Neural progenitor cell (in vitro differentiated cells): Measurements from ENCODE around the gene MAGI2. TPM values are rescaled to one million over a fixed set of nuclear protein-coding genes. Genes with fewer than 3 reads are reported as not detected.

Source experiments
- DNase-seq: peaks from one replicate; pipeline ENCODE4 v3.0.0-alpha.2; 2016; ENCODE audit warnings: low spot score
- H2AFZ ChIP-seq: fragments of 200-600 bp; sonication (generic); replicated peaks from 2 replicates; pipeline ENCODE4 v1.6.1; 2016; ENCODE audit warnings: antibody characterized with exemption
- H3F3A ChIP-seq: fragments of 200-600 bp; sonication (generic); 2 replicates; pipeline ENCODE4 v1.6.1; 2016; ENCODE audit warnings: antibody characterized with exemption, low read depth
- H3K27ac ChIP-seq: fragments of 200-600 bp; sonication (generic); 2 replicates; pipeline ENCODE4 v1.5.1; 2016; ENCODE audit warnings: mild to moderate bottlenecking
- H3K27me3 ChIP-seq: fragments of 200-600 bp; sonication (generic); 2 replicates; pipeline ENCODE4 v1.6.1; 2016; ENCODE audit warnings: mild to moderate bottlenecking, moderate library complexity
- H3K36me3 ChIP-seq: fragments of 200-600 bp; sonication (generic); 2 replicates; pipeline ENCODE4 v1.5.1; 2016
- H3K4me1 ChIP-seq: fragments of 200-600 bp; sonication (generic); 2 replicates; pipeline ENCODE4 v1.6.1; 2016; ENCODE audit warnings: mixed run types
- H3K4me2 ChIP-seq: fragments of 200-600 bp; sonication (generic); 2 replicates; pipeline ENCODE4 v1.6.1; 2016
- H3K4me3 ChIP-seq: fragments of 200-600 bp; sonication (generic); 2 replicates; pipeline ENCODE4 v1.5.1; 2016
- H3K79me2 ChIP-seq: fragments of 200-600 bp; sonication (generic); 2 replicates; pipeline ENCODE4 v1.6.1; 2016; ENCODE audit warnings: low read depth
- H3K9ac ChIP-seq: fragments of 200-600 bp; sonication (generic); 2 replicates; pipeline ENCODE4 v1.6.1; 2016
- H3K9me3 ChIP-seq: fragments of 200-600 bp; sonication (generic); 2 replicates; pipeline ENCODE4 v1.5.1; 2016; ENCODE audit warnings: low read depth
- H4K20me1 ChIP-seq: fragments of 200-600 bp; sonication (generic); 2 replicates; pipeline ENCODE4 v1.6.1; 2016; ENCODE audit warnings: low read depth
- H3K27ac Mint-ChIP-seq: 3 replicates; pipeline ENCODE4 v1.8.0; 2021; ENCODE audit warnings: mixed read lengths
- H3K27me3 Mint-ChIP-seq: 2 replicates; pipeline ENCODE4 v1.8.0; 2022; ENCODE audit warnings: low read depth, mild to moderate bottlenecking, inconsistent platforms, moderate library complexity, mixed read lengths; ENCODE audit not compliant: insufficient read depth
- H3K36me3 Mint-ChIP-seq: 3 replicates; pipeline ENCODE4 v1.8.0; 2021; ENCODE audit warnings: mixed read lengths
- H3K4me1 Mint-ChIP-seq: 3 replicates; pipeline ENCODE4 v1.8.0; 2021; ENCODE audit warnings: mixed read lengths
- H3K4me3 Mint-ChIP-seq: 3 replicates; pipeline ENCODE4 v1.8.0; 2021; ENCODE audit warnings: mild to moderate bottlenecking, moderate library complexity, mixed read lengths
- H3K9me3 Mint-ChIP-seq: 3 replicates; pipeline ENCODE4 v1.8.0; 2020; ENCODE audit warnings: mixed read lengths
- EZH2 ChIP-seq: fragments of 200-600 bp; sonication (generic); IDR thresholded peaks from 2 replicates; pipeline ENCODE4 v1.6.1; 2017; ENCODE audit warnings: antibody characterized with exemption, mild to moderate bottlenecking, moderate library complexity
- EZH2phosphoT487 ChIP-seq: fragments of 200-600 bp; sonication (generic); IDR thresholded peaks from 2 replicates; pipeline ENCODE4 v1.6.1; 2017; ENCODE audit warnings: antibody characterized with exemption
- total RNA-seq: library from RNA; depleted of rRNA; stranded (reverse); fragments of >200 nt; gene quantifications from 2 replicates; pipeline ENCODE4 v1.2.3, GENCODE V29; 2015; ENCODE audit warnings: low replicate concordance
- TF ChIP-seq, protein P1 (sequence below): fragments of 200-600 bp; sonication (generic); IDR thresholded peaks from 2 replicates; pipeline ENCODE4 v1.5.1; 2017; ENCODE audit warnings: antibody characterized with exemption, mild to moderate bottlenecking

Gene MAGI2
- total RNA-seq, 1 donor from 2014 or later: 5.8 TPM

DNA sequence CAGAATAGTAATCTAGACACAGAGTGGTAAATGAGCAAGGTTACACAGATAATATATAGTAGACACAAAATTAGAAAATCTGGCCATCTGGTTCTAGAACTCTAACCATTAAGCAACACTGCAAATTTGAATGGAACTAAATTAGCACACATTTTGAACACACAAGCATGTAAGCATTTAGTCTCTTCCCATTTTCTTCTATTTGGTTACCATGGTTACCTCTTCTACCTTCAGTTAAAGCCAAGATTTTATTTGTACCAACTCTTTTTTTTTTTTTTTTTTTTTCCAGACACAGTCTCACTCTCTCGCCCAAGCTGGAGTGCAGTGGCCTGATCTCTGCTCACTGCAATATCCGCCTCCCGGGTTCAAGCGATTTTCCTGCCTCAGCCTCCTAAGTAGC, 790.5 kb downstream of the MAGI2 start:
- H4K20me1 ChIP-seq: no peaks in the 10 kb centered on the region
- H3F3A ChIP-seq: no peaks in the 10 kb centered on the region
- no peak overlapping the region for H2AFZ ChIP-seq
- DNase-seq: no peak
- Mint-ChIP-seq H3K36me3 (no peaks in the 10 kb centered on the region), H3K4me3 (no peak overlapping the region), H3K27me3 (no peaks in the 10 kb centered on the region), H3K9me3 (peaks cover 2% of the 10 kb centered on the region), H3K27ac (no peak overlapping the region), H3K4me1 (peaks cover 4% of the 10 kb centered on the region)
- no peaks in the 10 kb centered on the region for H3K9me3 ChIP-seq
- H3K27ac ChIP-seq: no peak overlapping the region
- no peaks in the 10 kb centered on the region for H3K27me3 ChIP-seq
- no peak overlapping the region for H3K9ac ChIP-seq
- no peak overlapping the region for H3K4me2 ChIP-seq
- no peak overlapping the region for H3K4me3 ChIP-seq
- H3K79me2 ChIP-seq: no peaks in the 10 kb centered on the region
- H3K4me1 ChIP-seq: no peaks in the 10 kb centered on the region
- no peaks in the 10 kb centered on the region for H3K36me3 ChIP-seq
- TF ChIP-seq EZH2phosphoT487 (no peak), EZH2 (no peak)
- TF ChIP-seq, protein P1, sequence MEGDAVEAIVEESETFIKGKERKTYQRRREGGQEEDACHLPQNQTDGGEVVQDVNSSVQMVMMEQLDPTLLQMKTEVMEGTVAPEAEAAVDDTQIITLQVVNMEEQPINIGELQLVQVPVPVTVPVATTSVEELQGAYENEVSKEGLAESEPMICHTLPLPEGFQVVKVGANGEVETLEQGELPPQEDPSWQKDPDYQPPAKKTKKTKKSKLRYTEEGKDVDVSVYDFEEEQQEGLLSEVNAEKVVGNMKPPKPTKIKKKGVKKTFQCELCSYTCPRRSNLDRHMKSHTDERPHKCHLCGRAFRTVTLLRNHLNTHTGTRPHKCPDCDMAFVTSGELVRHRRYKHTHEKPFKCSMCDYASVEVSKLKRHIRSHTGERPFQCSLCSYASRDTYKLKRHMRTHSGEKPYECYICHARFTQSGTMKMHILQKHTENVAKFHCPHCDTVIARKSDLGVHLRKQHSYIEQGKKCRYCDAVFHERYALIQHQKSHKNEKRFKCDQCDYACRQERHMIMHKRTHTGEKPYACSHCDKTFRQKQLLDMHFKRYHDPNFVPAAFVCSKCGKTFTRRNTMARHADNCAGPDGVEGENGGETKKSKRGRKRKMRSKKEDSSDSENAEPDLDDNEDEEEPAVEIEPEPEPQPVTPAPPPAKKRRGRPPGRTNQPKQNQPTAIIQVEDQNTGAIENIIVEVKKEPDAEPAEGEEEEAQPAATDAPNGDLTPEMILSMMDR: no peak

- H3K4me2 ChIP-seq: no peak overlapping the region
- H3F3A ChIP-seq: no peaks in the 10 kb centered on the region
- no peak overlapping the region for H3K4me3 ChIP-seq
- TF ChIP-seq, protein P1: no peak
- TF ChIP-seq EZH2 (no peak), EZH2phosphoT487 (no peak)
- no peaks in the 10 kb centered on the region for H3K36me3 ChIP-seq
- H3K4me1 ChIP-seq: no peaks in the 10 kb centered on the region
- H3K27me3 Mint-ChIP-seq: no peaks in the 10 kb centered on the region
- no peaks in the 10 kb centered on the region for H3K36me3 Mint-ChIP-seq
- H3K27ac ChIP-seq: no peak overlapping the region
- no peaks in the 10 kb centered on the region for H3K79me2 ChIP-seq
- H2AFZ ChIP-seq: no peak overlapping the region
- DNase-seq: no peak
- H3K27ac Mint-ChIP-seq: no peak overlapping the region
- H3K27me3 ChIP-seq: no peaks in the 10 kb centered on the region
- no peaks in the 10 kb centered on the region for H4K20me1 ChIP-seq
- no peak overlapping the region for H3K9ac ChIP-seq
- no peaks in the 10 kb centered on the region for H3K4me1 Mint-ChIP-seq
- H3K9me3 Mint-ChIP-seq: peaks cover 6% of the 10 kb centered on the region
- no peaks in the 10 kb centered on the region for H3K9me3 ChIP-seq
- H3K4me3 Mint-ChIP-seq: no peak overlapping the region
These were observed 803.5 kb downstream of the MAGI2 start for GRCh38 chr7:78649976-78650375.

DNA sequence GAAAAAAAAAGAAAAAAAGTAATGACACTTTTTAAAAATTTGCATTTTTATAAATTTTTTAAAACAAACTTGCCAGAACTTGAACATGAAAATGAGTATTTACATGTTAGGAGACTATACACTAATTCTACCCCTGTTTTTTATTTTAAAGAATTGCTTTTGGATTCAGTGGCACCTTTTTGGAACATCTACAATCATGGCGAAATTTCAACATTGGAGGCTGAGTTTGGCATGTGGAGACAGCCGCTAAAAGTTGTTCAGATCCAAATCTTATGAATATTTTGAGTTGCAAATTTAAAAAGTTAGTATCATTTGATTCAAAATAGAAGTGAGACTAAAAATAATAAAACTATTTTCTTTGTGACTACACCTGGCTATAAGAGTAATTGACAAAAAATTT, 804.2 kb downstream of the MAGI2 start:
- H3K4me1 ChIP-seq: no peaks in the 10 kb centered on the region
- no peak overlapping the region for H3K27ac Mint-ChIP-seq
- no peak overlapping the region for H3K4me3 ChIP-seq
- H3F3A ChIP-seq: no peaks in the 10 kb centered on the region
- no peaks in the 10 kb centered on the region for H3K36me3 Mint-ChIP-seq
- DNase-seq: no peak
- no peaks in the 10 kb centered on the region for H4K20me1 ChIP-seq
- H3K4me2 ChIP-seq: no peak overlapping the region
- H3K4me3 Mint-ChIP-seq: no peak overlapping the region
- TF ChIP-seq, protein P1: no peak
- TF ChIP-seq EZH2: no peak
- no peak for TF ChIP-seq EZH2phosphoT487
- H3K9me3 Mint-ChIP-seq: peaks cover 6% of the 10 kb centered on the region
- no peak overlapping the region for H3K9ac ChIP-seq
- H3K4me1 Mint-ChIP-seq: no peaks in the 10 kb centered on the region
- no peaks in the 10 kb centered on the region for H3K27me3 ChIP-seq
- H3K36me3 ChIP-seq: no peaks in the 10 kb centered on the region
- H3K79me2 ChIP-seq: no peaks in the 10 kb centered on the region
- H2AFZ ChIP-seq: no peak overlapping the region
- no peak overlapping the region for H3K27ac ChIP-seq
- no peaks in the 10 kb centered on the region for H3K27me3 Mint-ChIP-seq
- H3K9me3 ChIP-seq: no peaks in the 10 kb centered on the region

- no peaks in the 10 kb centered on the region for H3K27me3 ChIP-seq
- no peaks in the 10 kb centered on the region for H3F3A ChIP-seq
- no peaks in the 10 kb centered on the region for H3K4me1 ChIP-seq
- H3K36me3 Mint-ChIP-seq: no peaks in the 10 kb centered on the region
- H3K27me3 Mint-ChIP-seq: peaks cover 2% of the 10 kb centered on the region
- H3K27ac ChIP-seq: no peak overlapping the region
- no peak overlapping the region for H2AFZ ChIP-seq
- peaks cover 2% of the 10 kb centered on the region for H3K9me3 Mint-ChIP-seq
- H4K20me1 ChIP-seq: no peaks in the 10 kb centered on the region
- DNase-seq: no peak
- no peaks in the 10 kb centered on the region for H3K36me3 ChIP-seq
- H3K4me3 Mint-ChIP-seq: no peak overlapping the region
- no peaks in the 10 kb centered on the region for H3K79me2 ChIP-seq
- H3K27ac Mint-ChIP-seq: no peak overlapping the region
- TF ChIP-seq, protein P1: no peak
- TF ChIP-seq EZH2phosphoT487 (no peak), EZH2 (no peak)
- no peak overlapping the region for H3K4me3 ChIP-seq
- H3K9me3 ChIP-seq: no peaks in the 10 kb centered on the region
- H3K9ac ChIP-seq: no peak overlapping the region
- H3K4me2 ChIP-seq: no peak overlapping the region
- H3K4me1 Mint-ChIP-seq: no peaks in the 10 kb centered on the region
These were observed 810.7 kb downstream of the MAGI2 start for GRCh38 chr7:78642751-78643150.
